WTC11 (cell line): Measurements from ENCODE around the gene OR52R1. TPM values are rescaled to one million over a fixed set of nuclear protein-coding genes. Genes with fewer than 3 reads are reported as not detected.

ENCODE experiments used
- ATAC-seq: fragments of 200-7000 bp; cut with Tn5 transposase; 2 replicates; pipeline ENCODE4 v1.10.0; 2021; ENCODE audit warnings: mild to moderate bottlenecking, moderate library complexity
- CTCF ChIA-PET: fragments of 300-600 bp; sonication (Branson Sonifier 250); formaldehyde crosslinking; loops from one replicate; lab custom pipeline; 2021; ENCODE audit warnings: antibody characterized with exemption; lab: Charles Lee
- POLR2A ChIA-PET: fragments of 350-600 bp; sonication (Branson Sonifier 250); formaldehyde crosslinking; loops from one replicate; lab custom pipeline; 2021; ENCODE audit warnings: antibody characterized with exemption; lab: Charles Lee
- DNase-seq: peaks from one replicate; pipeline ENCODE4 v3.0.0; 2021; ENCODE audit warnings: low spot score
- H3K27ac Mint-ChIP-seq: 2 replicates; pipeline ENCODE4 v1.8.0; 2021; ENCODE audit warnings: mixed read lengths
- H3K27me3 Mint-ChIP-seq: 2 replicates; pipeline ENCODE4 v1.8.0; 2021; ENCODE audit warnings: low read depth, mild to moderate bottlenecking, moderate library complexity, mixed read lengths
- H3K36me3 Mint-ChIP-seq: 2 replicates; pipeline ENCODE4 v1.8.0; 2021; ENCODE audit warnings: mixed read lengths
- H3K4me1 Mint-ChIP-seq: 2 replicates; pipeline ENCODE4 v1.8.0; 2022; ENCODE audit warnings: mixed read lengths
- H3K4me3 Mint-ChIP-seq: 2 replicates; pipeline ENCODE4 v1.8.0; 2021; ENCODE audit warnings: mild to moderate bottlenecking, moderate library complexity, mixed read lengths
- H3K9me3 Mint-ChIP-seq: 2 replicates; pipeline ENCODE4 v1.8.0; 2021; ENCODE audit warnings: mixed read lengths
- AFF4 ChIP-seq: sonication (generic); formaldehyde crosslinking; IDR thresholded peaks from 2 replicates; pipeline ENCODE4 v1.8.1; 2023; ENCODE audit warnings: mild to moderate bottlenecking, missing genetic modification reagents, borderline replicate concordance
- CREB1 ChIP-seq: sonication (generic); formaldehyde crosslinking; IDR thresholded peaks from 2 replicates; pipeline ENCODE4 v1.8.0; 2023; ENCODE audit warnings: mild to moderate bottlenecking, missing genetic modification reagents
- EMX1 ChIP-seq: fragments of 250-450 bp; sonication (Bioruptor Pico); IDR thresholded peaks from 2 replicates; pipeline ENCODE4 v1.8.0; 2021; ENCODE audit warnings: mild to moderate bottlenecking
- FOXK1 ChIP-seq: sonication (generic); formaldehyde crosslinking; IDR thresholded peaks from 2 replicates; pipeline ENCODE4 v1.8.0; 2022; ENCODE audit warnings: mild to moderate bottlenecking, moderate library complexity, missing genetic modification reagents
- GABPB1 ChIP-seq: sonication (generic); formaldehyde crosslinking; IDR thresholded peaks from 2 replicates; pipeline ENCODE4 v1.8.1; 2023; ENCODE audit warnings: mild to moderate bottlenecking, missing genetic modification reagents
- MXD4 ChIP-seq: fragments of 250-450 bp; sonication (Bioruptor Pico); IDR thresholded peaks from 2 replicates; pipeline ENCODE4 v1.8.0; 2021; ENCODE audit warnings: mild to moderate bottlenecking, moderate library complexity, borderline replicate concordance
- MYBL2 ChIP-seq: sonication (generic); formaldehyde crosslinking; IDR thresholded peaks from 2 replicates; pipeline ENCODE4 v1.8.1; 2023; ENCODE audit warnings: mild to moderate bottlenecking, moderate library complexity, missing genetic modification reagents
- NR1H2 ChIP-seq: sonication (generic); formaldehyde crosslinking; IDR thresholded peaks from 2 replicates; pipeline ENCODE4 v1.9.0; 2021; ENCODE audit warnings: mild to moderate bottlenecking, moderate library complexity, missing genetic modification reagents
- NR3C1 ChIP-seq: sonication (generic); formaldehyde crosslinking; conservative IDR thresholded peaks from 2 replicates; pipeline ENCODE4 v1.8.1; 2023; ENCODE audit warnings: low read depth, mild to moderate bottlenecking, missing genetic modification reagents
- OVOL2 ChIP-seq: fragments of 250-450 bp; sonication (Bioruptor Pico); IDR thresholded peaks from 2 replicates; pipeline ENCODE4 v1.9.0; 2021; ENCODE audit warnings: mild to moderate bottlenecking, borderline replicate concordance
- RORB ChIP-seq: fragments of 250-450 bp; sonication (Bioruptor Pico); IDR thresholded peaks from 2 replicates; pipeline ENCODE4 v1.9.0; 2021; ENCODE audit warnings: mild to moderate bottlenecking
- SMAD3 ChIP-seq: sonication (generic); formaldehyde crosslinking; IDR thresholded peaks from 2 replicates; pipeline ENCODE4 v1.8.0; 2022; ENCODE audit warnings: missing genetic modification reagents, mild to moderate bottlenecking, borderline replicate concordance
- TEAD4 ChIP-seq: sonication (generic); formaldehyde crosslinking; IDR thresholded peaks from 2 replicates; pipeline ENCODE4 v1.8.0; 2022; ENCODE audit warnings: mild to moderate bottlenecking, missing genetic modification reagents
- USF1 ChIP-seq: sonication (generic); formaldehyde crosslinking; IDR thresholded peaks from 2 replicates; pipeline ENCODE4 v1.8.0; 2022; ENCODE audit warnings: mild to moderate bottlenecking, missing genetic modification reagents
- USF2 ChIP-seq: sonication (generic); formaldehyde crosslinking; IDR thresholded peaks from 2 replicates; pipeline ENCODE4 v1.8.1; 2023; ENCODE audit warnings: mild to moderate bottlenecking, missing genetic modification reagents, moderate library complexity
- ZBTB21 ChIP-seq: sonication (generic); formaldehyde crosslinking; IDR thresholded peaks from 2 replicates; pipeline ENCODE4 v1.8.1; 2023; ENCODE audit warnings: mild to moderate bottlenecking, missing genetic modification reagents, borderline replicate concordance
- ZNF232 ChIP-seq: sonication (generic); formaldehyde crosslinking; IDR thresholded peaks from 2 replicates; pipeline ENCODE4 v1.8.0; 2022; ENCODE audit warnings: mild to moderate bottlenecking, missing genetic modification reagents
- ZNF396 ChIP-seq: fragments of 250-450 bp; sonication (Bioruptor Pico); IDR thresholded peaks from 2 replicates; pipeline ENCODE4 v1.8.0; 2021; ENCODE audit warnings: mild to moderate bottlenecking, moderate library complexity, borderline replicate concordance
- ZNF416 ChIP-seq: fragments of 250-450 bp; sonication (Bioruptor Pico); IDR thresholded peaks from 2 replicates; pipeline ENCODE4 v1.9.0; 2021; ENCODE audit warnings: mild to moderate bottlenecking, inconsistent platforms
- total RNA-seq: library from RNA; stranded (reverse); gene quantifications from 3 replicates; pipeline ENCODE4 v1.2.3, GENCODE V29; 2021
- TF ChIP-seq, protein P1 (sequence below): fragments of 200-600 bp; IDR thresholded peaks from 2 replicates; pipeline ENCODE4 v1.8.0; 2022; ENCODE audit warnings: antibody characterized with exemption
- TF ChIP-seq, protein P2 (sequence below): sonication (generic); formaldehyde crosslinking; IDR thresholded peaks from 2 replicates; pipeline ENCODE4 v1.8.1; 2022; ENCODE audit warnings: mild to moderate bottlenecking, moderate library complexity, missing genetic modification reagents

OR52R1 gene
- total RNA-seq, 1 experiment from 2014 or later = not detected

DNA sequence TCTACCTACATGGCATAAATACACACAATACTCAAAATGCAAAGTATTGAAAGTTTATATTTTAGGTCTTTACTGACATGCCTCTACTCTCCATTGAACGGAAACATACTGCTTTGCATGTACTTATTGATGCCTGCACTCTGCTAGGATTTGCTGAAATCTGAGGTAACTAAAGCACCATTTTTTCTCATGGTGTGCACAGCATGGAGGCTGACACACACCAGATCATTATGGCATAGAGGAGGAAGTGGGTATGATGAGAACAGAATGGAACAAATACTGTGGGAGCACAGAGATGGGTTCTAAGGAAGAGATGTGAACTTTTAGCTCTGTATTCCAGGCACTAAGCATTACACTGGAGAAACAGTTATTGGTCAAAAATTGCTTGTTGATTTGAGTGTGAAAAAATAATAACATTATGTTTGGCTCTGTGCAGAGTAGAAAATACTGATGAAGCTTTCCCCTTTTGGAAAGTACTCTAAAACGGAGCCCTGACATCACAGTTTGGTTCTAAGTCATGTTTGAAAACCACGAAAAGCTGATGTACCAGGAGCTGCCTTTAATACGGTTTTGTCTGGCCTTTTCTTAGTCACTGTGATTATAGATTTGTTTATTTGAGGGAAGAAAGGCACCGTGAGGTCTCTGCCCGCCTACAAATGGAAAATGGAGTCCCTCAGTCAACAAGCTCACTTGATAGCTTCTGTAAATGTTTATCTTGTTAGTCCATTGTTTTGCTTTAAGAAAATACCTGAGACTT is 5.6 kb downstream of the OR52R1 start:
- Mint-ChIP-seq H3K27ac (no peak overlapping the region), H3K9me3 (no peaks in the 10 kb centered on the region), H3K27me3 (peaks cover 7% of the 10 kb centered on the region; the same call in 1 of the 2 replicates), H3K4me1 (no peaks in the 10 kb centered on the region), H3K36me3 (no peaks in the 10 kb centered on the region), H3K4me3 (no peak overlapping the region)
- ChIA-PET POLR2A (no interaction called here), CTCF (no interaction called here)
- ATAC-seq (no peak), DNase-seq (no peak)
- TF ChIP-seq, protein P1, sequence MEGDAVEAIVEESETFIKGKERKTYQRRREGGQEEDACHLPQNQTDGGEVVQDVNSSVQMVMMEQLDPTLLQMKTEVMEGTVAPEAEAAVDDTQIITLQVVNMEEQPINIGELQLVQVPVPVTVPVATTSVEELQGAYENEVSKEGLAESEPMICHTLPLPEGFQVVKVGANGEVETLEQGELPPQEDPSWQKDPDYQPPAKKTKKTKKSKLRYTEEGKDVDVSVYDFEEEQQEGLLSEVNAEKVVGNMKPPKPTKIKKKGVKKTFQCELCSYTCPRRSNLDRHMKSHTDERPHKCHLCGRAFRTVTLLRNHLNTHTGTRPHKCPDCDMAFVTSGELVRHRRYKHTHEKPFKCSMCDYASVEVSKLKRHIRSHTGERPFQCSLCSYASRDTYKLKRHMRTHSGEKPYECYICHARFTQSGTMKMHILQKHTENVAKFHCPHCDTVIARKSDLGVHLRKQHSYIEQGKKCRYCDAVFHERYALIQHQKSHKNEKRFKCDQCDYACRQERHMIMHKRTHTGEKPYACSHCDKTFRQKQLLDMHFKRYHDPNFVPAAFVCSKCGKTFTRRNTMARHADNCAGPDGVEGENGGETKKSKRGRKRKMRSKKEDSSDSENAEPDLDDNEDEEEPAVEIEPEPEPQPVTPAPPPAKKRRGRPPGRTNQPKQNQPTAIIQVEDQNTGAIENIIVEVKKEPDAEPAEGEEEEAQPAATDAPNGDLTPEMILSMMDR = no peak

DNA sequence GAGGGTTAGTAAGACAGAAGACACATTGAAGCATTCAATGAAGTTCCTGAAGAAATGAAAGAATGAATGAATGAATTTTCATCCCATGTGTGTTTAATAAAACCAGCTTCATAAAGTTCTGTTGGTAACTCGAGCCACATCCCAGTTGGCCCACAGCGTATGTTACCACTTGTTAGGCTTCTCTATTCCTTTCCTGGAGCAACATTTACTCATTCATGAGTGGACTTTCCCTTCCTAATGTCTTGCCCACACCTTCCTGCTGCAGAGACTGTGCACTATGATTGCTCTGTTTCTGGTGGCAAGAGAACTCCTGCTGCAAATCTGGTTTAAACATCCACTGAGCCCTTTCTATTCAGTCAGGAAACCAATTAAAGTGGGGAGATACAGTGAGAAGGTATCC is 7.0 kb downstream of the OR52R1 start:
- Mint-ChIP-seq H3K36me3 (no peaks in the 10 kb centered on the region), H3K4me1 (no peaks in the 10 kb centered on the region), H3K27me3 (peaks cover 7% of the 10 kb centered on the region; the same call in 1 of the 2 replicates), H3K27ac (no peak overlapping the region), H3K9me3 (no peaks in the 10 kb centered on the region)
- CTCF ChIA-PET = interaction anchor here (1.2 kb wide), 1 partner anchor 160 kb away, joined by 3 read pairs; the partner anchor contains the start of gene OR51D1
- POLR2A ChIA-PET = interaction anchor here (0.6 kb wide), 1 partner anchor 15 kb away, joined by 3 read pairs; no protein-coding TSS in a partner anchor
- no peak for ATAC-seq
- TF ChIP-seq TEAD4 (CRISPR knock-in tag) = no peak
- no peak for TF ChIP-seq FOXK1
- TF ChIP-seq, protein P2, sequence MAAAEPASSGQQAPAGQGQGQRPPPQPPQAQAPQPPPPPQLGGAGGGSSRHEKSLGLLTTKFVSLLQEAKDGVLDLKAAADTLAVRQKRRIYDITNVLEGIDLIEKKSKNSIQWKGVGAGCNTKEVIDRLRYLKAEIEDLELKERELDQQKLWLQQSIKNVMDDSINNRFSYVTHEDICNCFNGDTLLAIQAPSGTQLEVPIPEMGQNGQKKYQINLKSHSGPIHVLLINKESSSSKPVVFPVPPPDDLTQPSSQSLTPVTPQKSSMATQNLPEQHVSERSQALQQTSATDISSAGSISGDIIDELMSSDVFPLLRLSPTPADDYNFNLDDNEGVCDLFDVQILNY (CRISPR knock-in tag) = no peak
- no peak for TF ChIP-seq USF1 (CRISPR knock-in tag)
- TF ChIP-seq CREB1 (CRISPR knock-in tag) = no peak
- TF ChIP-seq NR3C1 (CRISPR knock-in tag) = no peak
- TF ChIP-seq, all 79 proteins: peak for 0
- H3K4me3 Mint-ChIP-seq = no peak overlapping the region
- DNase-seq = no peak

GRCh38 chr11:4782454-4782853 is 21.7 kb downstream of the OR52R1 start:
- POLR2A ChIA-PET = no interaction called here
- no peak overlapping the region for H3K4me3 Mint-ChIP-seq
- H3K4me1 Mint-ChIP-seq = peaks cover 12% of the 10 kb centered on the region
- no peak for TF ChIP-seq RORB (CRISPR knock-in tag)
- no peak for TF ChIP-seq NR1H2 (CRISPR knock-in tag)
- TF ChIP-seq OVOL2 (CRISPR knock-in tag) = no peak
- TF ChIP-seq AFF4 (CRISPR knock-in tag) = no peak
- TF ChIP-seq GABPB1 (CRISPR knock-in tag) = no peak
- no peak for TF ChIP-seq ZBTB21
- TF ChIP-seq MYBL2 (CRISPR knock-in tag) = no peak
- TF ChIP-seq NR3C1 (CRISPR knock-in tag) = no peak
- no peak for TF ChIP-seq USF2 (CRISPR knock-in tag)
- no peak for TF ChIP-seq ZNF396 (CRISPR knock-in tag)
- no peak for TF ChIP-seq EMX1
- TF ChIP-seq ZNF416 = no peak
- TF ChIP-seq SMAD3 (CRISPR knock-in tag) = no peak
- TF ChIP-seq ZNF232 = no peak
- TF ChIP-seq MXD4 (CRISPR knock-in tag) = no peak
- H3K36me3 Mint-ChIP-seq = peaks cover 26% of the 10 kb centered on the region
- no peak overlapping the region for H3K27ac Mint-ChIP-seq
- H3K9me3 Mint-ChIP-seq = peaks cover 30% of the 10 kb centered on the region
- H3K27me3 Mint-ChIP-seq = peaks cover 3% of the 10 kb centered on the region; the same call in 1 of the 2 replicates
- DNase-seq (no peak), ATAC-seq (no peak)
- CTCF ChIA-PET = interaction anchor here (1.5 kb wide), 1 partner anchor 146 kb away, joined by 3 read pairs; no protein-coding TSS in a partner anchor
